K562 (cell line): ENCODE data around the gene DAB1. TPM values are rescaled to one million over a fixed set of nuclear protein-coding genes. Genes with fewer than 3 reads are reported as not detected.

Experiments used
- ATAC-seq: fragments of 200-7000 bp; cut with Tn5 transposase; 3 replicates; pipeline ENCODE4 v1.9.1; 2020; ENCODE audit warnings: moderate library complexity
- BruUV-seq: library from RNA; stranded (reverse); fragments of 400-500 nt; replicated peaks from 2 replicates; lab custom pipeline; 2021; lab: Mats Ljungman, UMichigan
- CTCF ChIA-PET: fragments of 300-600 bp; formaldehyde crosslinking; extraction: SDS; loops from one replicate; lab custom pipeline; 2021; ENCODE audit warnings: low intra/inter-chr PET ratio; lab: Yijun Ruan, JAX
- POLR2A ChIA-PET: fragments of 300-600, 350-650 bp; sonication (Branson Sonifier 250); formaldehyde crosslinking; extraction: SDS; loops from one replicate; lab custom pipeline; 2021; ENCODE audit warnings: antibody characterized with exemption, inconsistent platforms; lab: Yijun Ruan, JAX
- DNase-seq, 4 experiments: peaks; one replicate each; pipeline versions ENCODE4 v3.0.0 to v3.0.0-alpha.2; 2011 to 2018; ENCODE audit warnings: low spot score in 3 of 4, mixed read lengths in 3 of 4; ENCODE audit errors: extremely low read depth in 1 of 4
- FAIRE-seq: peaks from 2 replicates; lab custom pipeline; 2011; peaks lifted over from hg19 to GRCh38; lab: Jason Lieb, UNC
- H2AFZ ChIP-seq: 2 replicates; pipeline ENCODE4 v1.6.0; 2011; ENCODE audit warnings: low read depth, low read length, control low read depth, inconsistent platforms
- H3K27ac ChIP-seq: fragments of 200-600 bp; 3 replicates; pipeline ENCODE4 v1.8.0; 2011; ENCODE audit warnings: low read depth, mild to moderate bottlenecking, control low read depth, inconsistent platforms, low read length, moderate library complexity, mixed read lengths; ENCODE audit errors: extremely low read depth
- H3K27me3 ChIP-seq, 2 experiments: fragments of 300-600 bp in 1 of 2; 2 replicates in 1 of 2; 3 replicates in 1 of 2; pipeline versions ENCODE4 v1.6.0 to v1.8.0; 2011; ENCODE audit warnings: inconsistent platforms in 2 of 2, low read length in 2 of 2, mild to moderate bottlenecking in 1 of 2, mixed read lengths in 1 of 2, moderate library complexity in 1 of 2; ENCODE audit not compliant: control insufficient read depth in 2 of 2, insufficient read depth in 2 of 2
- H3K36me3 ChIP-seq: fragments of 300-600 bp; 3 replicates; pipeline ENCODE4 v1.8.0; 2011; ENCODE audit warnings: mild to moderate bottlenecking, low read length, inconsistent platforms; ENCODE audit not compliant: control insufficient read depth, insufficient read depth
- H3K4me1 ChIP-seq, 2 experiments: fragments of 200-600 bp in 1 of 2; replicated peaks in 1 of 2; 2 replicates in 1 of 2; 3 replicates in 1 of 2; pipeline versions ENCODE4 v1.5.1 to v1.8.0; 2011; ENCODE audit warnings: inconsistent platforms in 2 of 2, low read length in 2 of 2, mild to moderate bottlenecking in 1 of 2, mixed read lengths in 1 of 2, moderate library complexity in 1 of 2; ENCODE audit not compliant: control insufficient read depth in 2 of 2, insufficient read depth in 2 of 2
- H3K4me2 ChIP-seq: 2 replicates; pipeline ENCODE4 v1.6.1; 2011; ENCODE audit warnings: low read length, control low read depth, inconsistent platforms, mixed read lengths; ENCODE audit not compliant: insufficient read depth
- H3K4me3 ChIP-seq: fragments of 200-600 bp; sonication (generic), shearing (Covaris generic); 2 replicates; pipeline ENCODE4 v1.5.1; 2016; ENCODE audit warnings: control low read depth, inconsistent platforms
- H3K79me2 ChIP-seq: fragments of 200-600 bp; 3 replicates; pipeline ENCODE4 v1.8.0; 2011; ENCODE audit warnings: low read length, inconsistent platforms; ENCODE audit not compliant: control insufficient read depth, insufficient read depth
- H3K9ac ChIP-seq, 2 experiments: 2 replicates each; pipeline versions ENCODE4 v1.6.0 to v1.6.1; 2011; ENCODE audit warnings: low read depth in 2 of 2, low read length in 2 of 2, control low read depth in 1 of 2, inconsistent platforms in 1 of 2, mild to moderate bottlenecking in 1 of 2, mixed read lengths in 1 of 2; ENCODE audit not compliant: insufficient read depth in 1 of 2
- H3K9me1 ChIP-seq: one replicate; pipeline ENCODE4 v1.6.0; 2011; ENCODE audit warnings: inconsistent platforms, mild to moderate bottlenecking, low read length, moderate library complexity; ENCODE audit not compliant: control insufficient read depth, insufficient read depth
- H3K9me3 ChIP-seq: replicated peaks from 2 replicates; pipeline ENCODE4 v1.5.1; 2011; ENCODE audit warnings: low read depth, low read length, inconsistent platforms; ENCODE audit not compliant: control insufficient read depth, insufficient read depth
- H4K20me1 ChIP-seq: replicated peaks from 2 replicates; pipeline ENCODE4 v1.6.1; 2011; ENCODE audit warnings: low read length, inconsistent platforms, mixed read lengths; ENCODE audit not compliant: control insufficient read depth, insufficient read depth
- CBFA2T3 ChIP-seq: fragments of 450-650 bp; IDR thresholded peaks from 2 replicates; pipeline ENCODE4 v1.6.1; 2017
- CREB1 ChIP-seq, 2 experiments: sonication (generic) in 1 of 2; formaldehyde crosslinking in 1 of 2; IDR thresholded peaks; 2 replicates each; pipeline versions ENCODE4 v1.6.1 to v1.8.0; 2012 to 2022; ENCODE audit warnings: inconsistent platforms in 1 of 2, mild to moderate bottlenecking in 1 of 2, missing genetic modification reagents in 1 of 2, moderate library complexity in 1 of 2
- DDX20 ChIP-seq: fragments of 450-650 bp; IDR thresholded peaks from 2 replicates; pipeline ENCODE4 v1.6.1; 2016; ENCODE audit warnings: missing genetic modification characterization, low read depth, mild to moderate bottlenecking, missing compliant biosample characterization, moderate library complexity
- FOXK2 ChIP-seq, 2 experiments: fragments of 450-650 bp; IDR thresholded peaks in 1 of 2; conservative IDR thresholded peaks in 1 of 2; 2 replicates each; pipeline ENCODE4 v1.6.1; 2016; ENCODE audit warnings: low read depth in 2 of 2, mild to moderate bottlenecking in 1 of 2
- HDAC3 ChIP-seq: fragments of 450-650 bp; IDR thresholded peaks from 2 replicates; pipeline ENCODE4 v1.6.1; 2018; ENCODE audit warnings: borderline replicate concordance, mild to moderate bottlenecking, moderate library complexity; ENCODE audit not compliant: partially characterized antibody
- RBFOX2 ChIP-seq: fragments of 200-400 bp; formaldehyde crosslinking; IDR thresholded peaks from 2 replicates; pipeline ENCODE4 v1.6.1; 2017; ENCODE audit warnings: low read depth, mild to moderate bottlenecking, low read length, moderate library complexity
- RFX1 ChIP-seq: fragments of 450-650 bp; IDR thresholded peaks from 2 replicates; pipeline ENCODE4 v1.6.1; 2016; ENCODE audit warnings: mild to moderate bottlenecking, moderate library complexity
- SETDB1 ChIP-seq: IDR thresholded peaks from one replicate; pipeline ENCODE4 v1.6.1; 2012; ENCODE audit warnings: low read length, control low read depth, inconsistent platforms
- SRSF1 ChIP-seq: fragments of 200-400 bp; formaldehyde crosslinking; IDR thresholded peaks from 2 replicates; pipeline ENCODE4 v1.6.1; 2017; ENCODE audit warnings: mild to moderate bottlenecking, low read depth, low read length, moderate library complexity
- TAL1 ChIP-seq: fragments of 450-650 bp; IDR thresholded peaks from 2 replicates; pipeline ENCODE4 v1.6.1; 2016; ENCODE audit warnings: mild to moderate bottlenecking
- TGIF2 ChIP-seq: sonication (generic); formaldehyde crosslinking; IDR thresholded peaks from 2 replicates; pipeline ENCODE4 v1.8.1; 2022; ENCODE audit warnings: mild to moderate bottlenecking, missing genetic modification reagents, moderate library complexity
- TRIM24 ChIP-seq, 2 experiments: fragments of 450-650 bp; IDR thresholded peaks; 2 replicates each; pipeline ENCODE4 v1.6.1; 2016
- ZBED1 ChIP-seq: IDR thresholded peaks from 2 replicates; pipeline ENCODE4 v1.6.1; 2014
- ZFP36 ChIP-seq: fragments of 150-350 bp; IDR thresholded peaks from 2 replicates; pipeline ENCODE4 v1.6.1; 2018; ENCODE audit warnings: low read length, low read depth; ENCODE audit not compliant: partially characterized antibody
- in situ Hi-C: fragments of 300-500 bp; cut with MboI; formaldehyde crosslinking; loops from 4 replicates; pipeline ENCODE4 v1.15.0; 2018; ENCODE audit warnings: inconsistent platforms, mixed read lengths
- intact Hi-C: fragments of 100-400 bp; cut with micrococcal nuclease; formaldehyde crosslinking; loops from 2 replicates; pipeline ENCODE4 v1.14.2; 2022
- polyA plus RNA-seq, 8 experiments: library from polyadenylated mRNA; depleted of rRNA in 4 of 8; stranded (reverse) in 5 of 8; unstranded in 3 of 8; fragments of >200 nt; fragmentation: Nextera tagmentation in 2 of 8; fragmentation: Illumina TruSeq in 1 of 8; extraction: Ambion mirVana in 2 of 8; extraction: Trizol in 1 of 8; gene quantifications; 2 replicates each; pipeline versions ENCODE4 v1.2.1 to v1.2.3, GENCODE V29; 2011 to 2014; ENCODE audit warnings: inconsistent platforms in 1 of 8, missing spikeins in 1 of 8
- total RNA-seq, 7 experiments: library from RNA; depleted of rRNA in 6 of 7; stranded (reverse); fragments of >200 nt in 6 of 7; fragmentation: Illumina TruSeq in 2 of 7; extraction: Trizol in 2 of 7; gene quantifications; 2 replicates each; pipeline versions ENCODE4 v1.2.1 to v1.2.3, GENCODE V29; 2011 to 2021; ENCODE audit warnings: low replicate concordance in 1 of 7
- TF ChIP-seq, protein P1 (sequence below), 2 experiments: fragments of 450-650 bp; IDR thresholded peaks; 2 replicates each; pipeline ENCODE4 v1.6.1; 2016
- TF ChIP-seq, protein P2 (sequence below), 2 experiments: fragments of 450-650 bp; conservative IDR thresholded peaks; 2 replicates each; pipeline ENCODE4 v1.6.1; 2017; ENCODE audit warnings: mild to moderate bottlenecking in 2 of 2, moderate library complexity in 2 of 2
- TF ChIP-seq, protein P3 (sequence below): fragments of 200-400 bp; formaldehyde crosslinking; IDR thresholded peaks from 2 replicates; pipeline ENCODE4 v1.6.1; 2017; ENCODE audit warnings: mild to moderate bottlenecking, low read depth, low read length, moderate library complexity

The DAB1 gene
- total and polyA plus RNA-seq, 9 of the 15 experiments (the other 6 are each of a cell fraction or from before 2014, with no cell fraction given): not detected

DNA sequence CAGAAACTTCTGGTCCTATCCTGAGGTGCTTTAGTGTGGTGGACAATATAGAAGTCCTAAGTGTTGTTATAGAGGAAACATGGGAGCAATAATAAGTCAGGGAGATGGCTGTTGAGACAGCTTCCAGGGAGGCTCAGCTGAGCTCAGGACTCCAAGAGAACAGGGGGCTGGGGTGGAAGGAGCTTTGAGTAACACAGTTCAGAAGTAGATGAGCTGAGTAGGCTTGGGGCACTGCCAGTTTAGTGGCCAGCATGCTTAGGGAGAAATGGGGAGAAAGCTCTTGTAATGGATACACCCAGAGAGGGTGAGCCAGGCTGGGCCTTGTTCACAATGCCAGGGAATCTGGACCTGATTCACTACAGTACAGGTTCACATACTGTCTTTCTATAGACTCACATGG, 201.6 kb downstream of the DAB1 start:
- Histone ChIP-seq H2AFZ (no peak overlapping the region; the same call in 1 of the 2 replicates), H3K4me3 (no peak overlapping the region), H3K9me1 (no peaks in the 10 kb centered on the region), H4K20me1 (no peaks in the 10 kb centered on the region), H3K9ac (no peak overlapping the region), H3K27me3 (no peaks in the 10 kb centered on the region; a peak in 1 of 5 replicates), H3K9me3 (no peaks in the 10 kb centered on the region), H3K4me1 (peaks cover 10 to 24% of the 10 kb centered on the region in 2 experiments; a peak in 4 of 5 replicates), H3K27ac (no peak overlapping the region), H3K4me2 (no peak overlapping the region), H3K36me3 (no peaks in the 10 kb centered on the region)
- DNase-seq: no peak
- in situ Hi-C loops (no loop called here), intact Hi-C loops (no loop called here)
- BruUV-seq: no TSS peak
- CTCF ChIA-PET: no interaction called here
- no peak for ATAC-seq
- no peak for FAIRE-seq
- no peak for TF ChIP-seq ZFP36
- TF ChIP-seq TAL1: no peak
- TF ChIP-seq, protein P1, sequence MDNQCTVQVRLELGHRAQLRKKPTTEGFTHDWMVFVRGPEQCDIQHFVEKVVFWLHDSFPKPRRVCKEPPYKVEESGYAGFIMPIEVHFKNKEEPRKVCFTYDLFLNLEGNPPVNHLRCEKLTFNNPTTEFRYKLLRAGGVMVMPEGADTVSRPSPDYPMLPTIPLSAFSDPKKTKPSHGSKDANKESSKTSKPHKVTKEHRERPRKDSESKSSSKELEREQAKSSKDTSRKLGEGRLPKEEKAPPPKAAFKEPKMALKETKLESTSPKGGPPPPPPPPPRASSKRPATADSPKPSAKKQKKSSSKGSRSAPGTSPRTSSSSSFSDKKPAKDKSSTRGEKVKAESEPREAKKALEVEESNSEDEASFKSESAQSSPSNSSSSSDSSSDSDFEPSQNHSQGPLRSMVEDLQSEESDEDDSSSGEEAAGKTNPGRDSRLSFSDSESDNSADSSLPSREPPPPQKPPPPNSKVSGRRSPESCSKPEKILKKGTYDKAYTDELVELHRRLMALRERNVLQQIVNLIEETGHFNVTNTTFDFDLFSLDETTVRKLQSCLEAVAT (IDR thresholded peaks at IDR 0.05): no peak
- TF ChIP-seq, protein P2, sequence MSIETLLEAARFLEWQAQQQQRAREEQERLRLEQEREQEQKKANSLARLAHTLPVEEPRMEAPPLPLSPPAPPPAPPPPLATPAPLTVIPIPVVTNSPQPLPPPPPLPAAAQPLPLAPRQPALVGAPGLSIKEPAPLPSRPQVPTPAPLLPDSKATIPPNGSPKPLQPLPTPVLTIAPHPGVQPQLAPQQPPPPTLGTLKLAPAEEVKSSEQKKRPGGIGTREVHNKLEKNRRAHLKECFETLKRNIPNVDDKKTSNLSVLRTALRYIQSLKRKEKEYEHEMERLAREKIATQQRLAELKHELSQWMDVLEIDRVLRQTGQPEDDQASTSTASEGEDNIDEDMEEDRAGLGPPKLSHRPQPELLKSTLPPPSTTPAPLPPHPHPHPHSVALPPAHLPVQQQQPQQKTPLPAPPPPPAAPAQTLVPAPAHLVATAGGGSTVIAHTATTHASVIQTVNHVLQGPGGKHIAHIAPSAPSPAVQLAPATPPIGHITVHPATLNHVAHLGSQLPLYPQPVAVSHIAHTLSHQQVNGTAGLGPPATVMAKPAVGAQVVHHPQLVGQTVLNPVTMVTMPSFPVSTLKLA (conservative IDR thresholded peaks at IDR 0.05): no peak
- TF ChIP-seq, protein P3, sequence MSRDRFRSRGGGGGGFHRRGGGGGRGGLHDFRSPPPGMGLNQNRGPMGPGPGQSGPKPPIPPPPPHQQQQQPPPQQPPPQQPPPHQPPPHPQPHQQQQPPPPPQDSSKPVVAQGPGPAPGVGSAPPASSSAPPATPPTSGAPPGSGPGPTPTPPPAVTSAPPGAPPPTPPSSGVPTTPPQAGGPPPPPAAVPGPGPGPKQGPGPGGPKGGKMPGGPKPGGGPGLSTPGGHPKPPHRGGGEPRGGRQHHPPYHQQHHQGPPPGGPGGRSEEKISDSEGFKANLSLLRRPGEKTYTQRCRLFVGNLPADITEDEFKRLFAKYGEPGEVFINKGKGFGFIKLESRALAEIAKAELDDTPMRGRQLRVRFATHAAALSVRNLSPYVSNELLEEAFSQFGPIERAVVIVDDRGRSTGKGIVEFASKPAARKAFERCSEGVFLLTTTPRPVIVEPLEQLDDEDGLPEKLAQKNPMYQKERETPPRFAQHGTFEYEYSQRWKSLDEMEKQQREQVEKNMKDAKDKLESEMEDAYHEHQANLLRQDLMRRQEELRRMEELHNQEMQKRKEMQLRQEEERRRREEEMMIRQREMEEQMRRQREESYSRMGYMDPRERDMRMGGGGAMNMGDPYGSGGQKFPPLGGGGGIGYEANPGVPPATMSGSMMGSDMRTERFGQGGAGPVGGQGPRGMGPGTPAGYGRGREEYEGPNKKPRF: no peak
- no peak for TF ChIP-seq CREB1 (IDR thresholded peaks at IDR 0.05)
- no peak for TF ChIP-seq CREB1 (CRISPR knock-in tag; IDR thresholded peaks at IDR 0.05)
- TF ChIP-seq CBFA2T3: no peak
- TF ChIP-seq ZBED1: no peak
- no peak for TF ChIP-seq DDX20 (tag)
- TF ChIP-seq TGIF2 (CRISPR knock-in tag): no peak
- no peak for TF ChIP-seq SRSF1
- no peak for TF ChIP-seq SETDB1
- TF ChIP-seq TRIM24 (IDR thresholded peaks at IDR 0.05): no peak
- TF ChIP-seq FOXK2 (conservative IDR thresholded peaks at IDR 0.05 in 1 of 2, IDR thresholded peaks at IDR 0.05 in 1 of 2; ENCODE audit: low read depth in 2 of 2): no peak
- TF ChIP-seq HDAC3: no peak
- no peak for TF ChIP-seq RBFOX2
- TF ChIP-seq RFX1: no peak
- TF ChIP-seq, all 486 proteins: peak for 0
- H3K79me2 ChIP-seq: no peaks in the 10 kb centered on the region
- POLR2A ChIA-PET: no interaction called here
